HepG2 (cell line): ENCODE measurements around the gene SMIM1. TPM values are rescaled to one million over a fixed set of nuclear protein-coding genes. Genes with fewer than 3 reads are reported as not detected.

Source experiments
- ATAC-seq: fragments of 200-7000 bp; cut with Tn5 transposase; 3 replicates; pipeline ENCODE4 v1.9.1; 2020; ENCODE audit warnings: mild to moderate bottlenecking, moderate library complexity
- BruUV-seq: library from RNA; stranded (reverse); fragments of 400-500 nt; replicated peaks from 2 replicates; lab custom pipeline; 2021; lab: Mats Ljungman, UMichigan
- CTCF ChIA-PET: fragments of 300-600 bp; formaldehyde crosslinking; extraction: SDS; loops from one replicate; lab custom pipeline; 2021; ENCODE audit warnings: low total read pairs, inconsistent platforms, low intra/inter-chr PET ratio; lab: Yijun Ruan, JAX
- POLR2A ChIA-PET: fragments of 350-600 bp; sonication (Branson Sonifier 250); formaldehyde crosslinking; loops from one replicate; lab custom pipeline; 2020; ENCODE audit warnings: antibody characterized with exemption, inconsistent platforms; lab: Yijun Ruan, JAX
- DNase-seq: peaks from one replicate; pipeline ENCODE4 v3.0.0-alpha.2; 2015; ENCODE audit warnings: low spot score
- FAIRE-seq: peaks from 3 replicates; lab custom pipeline; 2011; peaks lifted over from hg19 to GRCh38; lab: Jason Lieb, UNC
- H2AFZ ChIP-seq: one replicate; pipeline ENCODE4 v1.6.1; 2011; ENCODE audit warnings: low read length, inconsistent platforms
- H3K27ac ChIP-seq: fragments of 300-600 bp; 3 replicates; pipeline ENCODE4 v1.8.0; 2011; ENCODE audit warnings: mixed run types, mild to moderate bottlenecking, mixed read lengths, low read length, inconsistent platforms; ENCODE audit not compliant: insufficient read depth; ENCODE audit errors: extremely low read length
- H3K27me3 ChIP-seq, 2 experiments: fragments of 200-600 bp in 1 of 2; 2 replicates in 1 of 2; 3 replicates in 1 of 2; pipeline versions ENCODE4 v1.6.0 to v1.8.0; 2011; ENCODE audit warnings: low read length in 2 of 2, mild to moderate bottlenecking in 2 of 2, moderate library complexity in 2 of 2, inconsistent platforms in 1 of 2; ENCODE audit not compliant: insufficient read depth in 2 of 2, control insufficient read depth in 1 of 2
- H3K36me3 ChIP-seq, 2 experiments: fragments of 200-600 bp in 1 of 2; replicated peaks in 1 of 2; 2 replicates in 1 of 2; 3 replicates in 1 of 2; pipeline versions ENCODE4 v1.5.1 to v1.8.0; 2011; ENCODE audit warnings: low read length in 2 of 2, inconsistent platforms in 1 of 2; ENCODE audit not compliant: insufficient read depth in 2 of 2, control insufficient read depth in 1 of 2
- H3K4me1 ChIP-seq: 2 replicates; pipeline ENCODE4 v1.5.1; 2012; ENCODE audit warnings: low read length, inconsistent platforms; ENCODE audit not compliant: insufficient read depth
- H3K4me2 ChIP-seq: 2 replicates; pipeline ENCODE4 v1.6.0; 2011; ENCODE audit warnings: low read depth, low read length, inconsistent platforms
- H3K4me3 ChIP-seq, 3 experiments: fragments of 200-600 bp in 1 of 3; sonication (generic), shearing (Covaris generic) in 1 of 3; replicated peaks in 1 of 3; 2 replicates each; pipeline ENCODE4 v1.5.1; 2011 to 2016; ENCODE audit warnings: low read length in 3 of 3, inconsistent platforms in 2 of 3, low read depth in 2 of 3, mild to moderate bottlenecking in 2 of 3, control low read depth in 1 of 3, mixed read lengths in 1 of 3; ENCODE audit not compliant: insufficient read depth in 1 of 3
- H3K79me2 ChIP-seq: one replicate; pipeline ENCODE4 v1.6.1; 2011; ENCODE audit warnings: low read length, inconsistent platforms; ENCODE audit not compliant: insufficient read depth
- H3K9ac ChIP-seq: 2 replicates; pipeline ENCODE4 v1.6.0; 2011; ENCODE audit warnings: mild to moderate bottlenecking, low read depth, low read length, inconsistent platforms; ENCODE audit not compliant: insufficient read depth
- H3K9me3 ChIP-seq: 2 replicates; pipeline ENCODE4 v1.5.1; 2012; ENCODE audit warnings: mild to moderate bottlenecking, low read length
- H4K20me1 ChIP-seq: 2 replicates; pipeline ENCODE4 v1.6.0; 2011; ENCODE audit warnings: inconsistent platforms, mild to moderate bottlenecking, low read length, moderate library complexity; ENCODE audit not compliant: insufficient read depth
- CC2D1A ChIP-seq: sonication (generic); formaldehyde crosslinking; IDR thresholded peaks from 2 replicates; pipeline ENCODE4 v1.8.1; 2023; ENCODE audit warnings: mild to moderate bottlenecking, missing genetic modification reagents
- EED ChIP-seq: sonication (generic); formaldehyde crosslinking; IDR thresholded peaks from 2 replicates; pipeline ENCODE4 v1.5.0; 2020; ENCODE audit warnings: mild to moderate bottlenecking, missing genetic modification reagents
- FOXC1 ChIP-seq: sonication (generic); formaldehyde crosslinking; IDR thresholded peaks from 2 replicates; pipeline ENCODE4 v1.8.0; 2022; ENCODE audit warnings: mild to moderate bottlenecking, missing genetic modification reagents, borderline replicate concordance
- FOXP1 ChIP-seq, 2 experiments: fragments of 450-650 bp in 1 of 2; IDR thresholded peaks; 2 replicates each; pipeline ENCODE4 v1.6.1; 2017 to 2018; ENCODE audit warnings: antibody characterized with exemption in 1 of 2
- GATAD2A ChIP-seq: IDR thresholded peaks from 2 replicates; pipeline ENCODE4 v1.6.1; 2016
- HHEX ChIP-seq: IDR thresholded peaks from 2 replicates; pipeline ENCODE4 v1.6.1; 2016; ENCODE audit warnings: control low read depth
- HNRNPLL ChIP-seq: fragments of 200-400 bp; formaldehyde crosslinking; IDR thresholded peaks from 2 replicates; pipeline ENCODE4 v1.6.1; 2017; ENCODE audit warnings: mild to moderate bottlenecking, low read depth, low read length; ENCODE audit not compliant: poor library complexity, severe bottlenecking
- MIXL1 ChIP-seq: IDR thresholded peaks from 2 replicates; pipeline ENCODE4 v1.6.1; 2016
- MTERF4 ChIP-seq: sonication (generic); formaldehyde crosslinking; IDR thresholded peaks from 2 replicates; pipeline ENCODE4 v1.8.0; 2023; ENCODE audit warnings: mild to moderate bottlenecking, missing genetic modification reagents
- NCOR1 ChIP-seq: fragments of 200-600 bp; sonication (generic); IDR thresholded peaks from 2 replicates; pipeline ENCODE4 v1.7.0; 2017; ENCODE audit warnings: antibody characterized with exemption, low read length, borderline replicate concordance
- NFATC3 ChIP-seq: sonication (generic); formaldehyde crosslinking; IDR thresholded peaks from 2 replicates; pipeline ENCODE4 v1.5.1; 2020; ENCODE audit warnings: mild to moderate bottlenecking, missing genetic modification reagents
- NFE2L1 ChIP-seq: sonication (generic); formaldehyde crosslinking; IDR thresholded peaks from 2 replicates; pipeline ENCODE4 v1.4.0; 2020; ENCODE audit warnings: missing genetic modification reagents, mild to moderate bottlenecking, borderline replicate concordance
- NFKB2 ChIP-seq: sonication (generic); formaldehyde crosslinking; IDR thresholded peaks from 2 replicates; pipeline ENCODE4 v1.4.0; 2020; ENCODE audit warnings: missing genetic modification reagents, borderline replicate concordance
- NFYC ChIP-seq: IDR thresholded peaks from 2 replicates; pipeline ENCODE4 v1.6.1; 2016; ENCODE audit warnings: missing genetic modification reagents, missing compliant biosample characterization
- ZBTB3 ChIP-seq: sonication (generic); formaldehyde crosslinking; IDR thresholded peaks from 2 replicates; pipeline ENCODE4 v1.4.0; 2020; ENCODE audit warnings: low read depth, mild to moderate bottlenecking, moderate library complexity, missing genetic modification reagents, borderline replicate concordance
- ZBTB38 ChIP-seq: sonication (generic); formaldehyde crosslinking; IDR thresholded peaks from 2 replicates; pipeline ENCODE4 v1.5.1; 2020; ENCODE audit warnings: mild to moderate bottlenecking, missing genetic modification reagents
- ZNF280B ChIP-seq: sonication (generic); formaldehyde crosslinking; IDR thresholded peaks from 2 replicates; pipeline ENCODE4 v1.5.0; 2020; ENCODE audit warnings: missing genetic modification reagents, mild to moderate bottlenecking, borderline replicate concordance
- ZNF337 ChIP-seq: sonication (generic); formaldehyde crosslinking; IDR thresholded peaks from 2 replicates; pipeline ENCODE4 v1.5.1; 2020; ENCODE audit warnings: missing genetic modification reagents, low read depth, mild to moderate bottlenecking, borderline replicate concordance
- ZNF572 ChIP-seq: sonication (generic); formaldehyde crosslinking; IDR thresholded peaks from 2 replicates; pipeline ENCODE4 v1.5.1; 2020; ENCODE audit warnings: mild to moderate bottlenecking, missing genetic modification reagents
- ZNF660 ChIP-seq: sonication (generic); formaldehyde crosslinking; IDR thresholded peaks from 2 replicates; pipeline ENCODE4 v1.5.1; 2020; ENCODE audit warnings: mild to moderate bottlenecking, low read depth, missing genetic modification reagents, borderline replicate concordance
- WGBS: methylation state at CpG from one replicate; pipeline ENCODE4 v1.1.6; 2017; ENCODE audit warnings: low lambda C conversion rate; 5-methylcytosine and 5-hydroxymethylcytosine counted together
- in situ Hi-C: cut with HindIII; loops from 2 replicates; pipeline ENCODE4 v1.10.0; 2017; ENCODE audit warnings: low pct_unique_long_range_greater_than_20kb; ENCODE audit not compliant: extremely low pct_ligation_motif_present
- intact Hi-C: fragments of 100-400 bp; cut with micrococcal nuclease; formaldehyde crosslinking; loops from one replicate; pipeline ENCODE4 v1.10.0; 2022; ENCODE audit not compliant: unreplicated experiment
- polyA plus RNA-seq, 8 experiments: library from polyadenylated mRNA; depleted of rRNA in 3 of 8; stranded (reverse) in 7 of 8; unstranded in 1 of 8; fragments of >200 nt; fragmentation: Illumina TruSeq in 4 of 8; extraction: Trizol in 4 of 8; gene quantifications; 2 replicates each; pipeline versions ENCODE4 v1.2.1 to v1.2.3, GENCODE V29; 2011 to 2016; ENCODE audit warnings: low read depth in 4 of 8, missing spikeins in 1 of 8, mixed read lengths in 1 of 8; ENCODE audit not compliant: insufficient read depth in 1 of 8
- total RNA-seq, 5 experiments: library from RNA; depleted of rRNA; stranded (reverse); fragments of >200 nt; fragmentation: Illumina TruSeq; extraction: Trizol; gene quantifications; 2 replicates each; pipeline ENCODE4 v1.2.3, GENCODE V29; 2016; ENCODE audit warnings: low read depth in 1 of 5

Gene SMIM1
- total and polyA plus RNA-seq, 2 of the 13 experiments (the other 11 are each of a cell fraction or from before 2014, with no cell fraction given) = 12.4 to 56.3 TPM

- intact Hi-C loops = loop anchor here (1.0 kb wide), 1 partner anchor 21 kb away; no protein-coding TSS in a partner anchor
- H3K4me3 ChIP-seq = peak within 1 kb of the TSS; percentile 91 to 95 (median 92)
- peak; percentile 83 for DNase-seq
- H3K9me3 ChIP-seq = no peaks in the 10 kb centered on the region
- ChIA-PET POLR2A (interaction anchor here (0.9 to 2.7 kb wide), 7 partner anchors 9 to 107 kb away, joined by 3 to 20 read pairs (median 4); no protein-coding TSS in a partner anchor), CTCF (interaction anchor here (2.1 kb wide), 1 partner anchor 11 kb away, joined by 5 read pairs; no protein-coding TSS in a partner anchor)
- FAIRE-seq = peak; percentile 57
- peak within 1 kb of the TSS; percentile 90 for H3K9ac ChIP-seq
- 2% methylated on average over 20 of the region's 60 CpGs for WGBS
- peak within 1 kb of the TSS; percentile 86 for H3K4me2 ChIP-seq
- H2AFZ ChIP-seq = peak within 1 kb of the TSS; percentile 43
- peaks cover 1 to 3% of the 10 kb centered on the region in 2 experiments; a peak in 2 of 5 replicates for H3K36me3 ChIP-seq
- H3K4me1 ChIP-seq = peaks cover 39% of the 10 kb centered on the region
- peaks cover 0 to 4% of the 10 kb centered on the region in 2 experiments; a peak in 2 of 5 replicates for H3K27me3 ChIP-seq
- TSS peak; percentile 92 for BruUV-seq
- 0 out of 2 replicates have a peak, but pooled peaks cover 8% of the 10 kb centered on the region for H4K20me1 ChIP-seq
- in situ Hi-C loops = no loop called here
- H3K27ac ChIP-seq = peak within 1 kb of the TSS; percentile 77
- ATAC-seq = peak; percentile 99
- peaks cover 28% of the 10 kb centered on the region for H3K79me2 ChIP-seq
- peak; percentile 37; the same call in 1 of the 2 replicates for TF ChIP-seq NFYC
- TF ChIP-seq ZNF280B = no peak
- TF ChIP-seq ZNF660 (CRISPR knock-in tag) = no peak
- TF ChIP-seq MIXL1 (CRISPR knock-in tag) = peak; percentile 60
- TF ChIP-seq CC2D1A (CRISPR knock-in tag) = no peak
- TF ChIP-seq GATAD2A (CRISPR knock-in tag) = peak; percentile 44; the same call in 1 of the 2 replicates
- TF ChIP-seq MTERF4 (CRISPR knock-in tag) = peak; percentile 67; the same call in 1 of the 2 replicates
- TF ChIP-seq FOXP1 (IDR thresholded peaks at IDR 0.05) = no peak
- TF ChIP-seq FOXP1 (CRISPR knock-in tag; IDR thresholded peaks at IDR 0.05) = peak; percentile 43
- TF ChIP-seq ZBTB38 (CRISPR knock-in tag) = peak; percentile 62; the same call in 1 of the 2 replicates
- TF ChIP-seq EED (CRISPR knock-in tag) = no peak
- no peak for TF ChIP-seq ZNF337
- TF ChIP-seq HHEX (CRISPR knock-in tag) = no peak
- no peak; the same call in 1 of the 2 replicates for TF ChIP-seq ZNF572 (CRISPR knock-in tag)
- TF ChIP-seq NFATC3 (CRISPR knock-in tag) = no peak
- 0 out of 2 replicates have a peak, but pooled peaks have one; percentile 20 for TF ChIP-seq FOXC1 (CRISPR knock-in tag)
- no peak for TF ChIP-seq NFE2L1 (CRISPR knock-in tag)
- TF ChIP-seq NFKB2 = peak; percentile 73; the same call in 1 of the 2 replicates
- TF ChIP-seq NCOR1 = no peak
- TF ChIP-seq HNRNPLL = peak; percentile 36
- no peak for TF ChIP-seq ZBTB3 (CRISPR knock-in tag)
Measured at GRCh38 chr1:3796215-3797061, 23.9 kb downstream of the SMIM1 start, which contains the start of gene LRRC47. Gene LRRC47, minus strand, starts transcription at chr1:3796498. Its CDS starts 22 bp downstream, at chr1:3796476.
